Breast epithelium (tissue), 4 donors: Measurements from ENCODE around the gene AEBP1. TPM values are rescaled to one million over a fixed set of nuclear protein-coding genes. Genes with fewer than 3 reads are reported as not detected.

Source experiments
- DNase-seq, 2 donors: peaks; one replicate each; pipeline ENCODE4 v3.0.0-alpha.2; 2019; ENCODE audit warnings: low spot score in 2 of 2
- H3K27ac ChIP-seq, 2 donors: fragments of 200-600 bp; sonication (generic) in 1 of 2; one replicate each; pipeline ENCODE4 v1.5.1; 2016 to 2019; ENCODE audit warnings: mild to moderate bottlenecking in 1 of 2
- H3K27me3 ChIP-seq, 2 donors: fragments of 200-600 bp; sonication (generic) in 1 of 2; one replicate each; pipeline versions ENCODE4 v1.5.1 to v1.6.0; 2017 to 2019; ENCODE audit warnings: control low read depth in 1 of 2, mild to moderate bottlenecking in 1 of 2
- H3K36me3 ChIP-seq: fragments of 200-600 bp; one replicate; pipeline ENCODE4 v1.5.1; 2019
- H3K4me1 ChIP-seq, 2 donors: fragments of 200-600 bp; sonication (generic); one replicate each; pipeline ENCODE4 v1.5.1; 2016 to 2019; ENCODE audit warnings: control low read depth in 1 of 2
- H3K4me3 ChIP-seq, 3 donors: fragments of 200-600 bp; sonication (generic); 1 replicate in 2 of 3; 2 replicates in 1 of 3; pipeline ENCODE4 v1.5.1; 2016 to 2019; ENCODE audit warnings: mild to moderate bottlenecking in 3 of 3, moderate library complexity in 2 of 3
- H3K9me3 ChIP-seq, 2 donors: fragments of 200-600 bp; sonication (generic) in 1 of 2; one replicate each; pipeline ENCODE4 v1.5.1; 2016 to 2019; ENCODE audit warnings: control low read depth in 1 of 2
- POLR2A ChIP-seq: fragments of 450-650 bp; IDR thresholded peaks from one replicate; pipeline ENCODE4 v1.6.1; 2016; ENCODE audit warnings: antibody characterized with exemption, mild to moderate bottlenecking, moderate library complexity
- POLR2AphosphoS5 ChIP-seq, 3 donors: sonication (generic); formaldehyde crosslinking; IDR thresholded peaks; one replicate each; pipeline ENCODE4 v1.6.1; 2017; ENCODE audit warnings: antibody characterized with exemption in 3 of 3
- intact Hi-C: fragments of 100-400 bp; cut with DNase I; formaldehyde crosslinking; loops from one replicate; pipeline ENCODE4 v1.15.1; 2023; ENCODE audit warnings: low total_unique reads
- total RNA-seq, 3 donors: library from RNA; depleted of rRNA; stranded (reverse); fragments of >200 nt; gene quantifications; one replicate each; pipeline ENCODE4 v1.1.0, GENCODE V29; 2016
- TF ChIP-seq, protein P1 (sequence below), 3 donors: fragments of 450-650 bp; IDR thresholded peaks; one replicate each; pipeline ENCODE4 v1.5.1; 2016 to 2017; ENCODE audit warnings: antibody characterized with exemption in 3 of 3, mild to moderate bottlenecking in 3 of 3, moderate library complexity in 3 of 3

Gene AEBP1
- total RNA-seq, 3 donors from 2014 or later: 85.6 to 300 (median 145) TPM

DNA sequence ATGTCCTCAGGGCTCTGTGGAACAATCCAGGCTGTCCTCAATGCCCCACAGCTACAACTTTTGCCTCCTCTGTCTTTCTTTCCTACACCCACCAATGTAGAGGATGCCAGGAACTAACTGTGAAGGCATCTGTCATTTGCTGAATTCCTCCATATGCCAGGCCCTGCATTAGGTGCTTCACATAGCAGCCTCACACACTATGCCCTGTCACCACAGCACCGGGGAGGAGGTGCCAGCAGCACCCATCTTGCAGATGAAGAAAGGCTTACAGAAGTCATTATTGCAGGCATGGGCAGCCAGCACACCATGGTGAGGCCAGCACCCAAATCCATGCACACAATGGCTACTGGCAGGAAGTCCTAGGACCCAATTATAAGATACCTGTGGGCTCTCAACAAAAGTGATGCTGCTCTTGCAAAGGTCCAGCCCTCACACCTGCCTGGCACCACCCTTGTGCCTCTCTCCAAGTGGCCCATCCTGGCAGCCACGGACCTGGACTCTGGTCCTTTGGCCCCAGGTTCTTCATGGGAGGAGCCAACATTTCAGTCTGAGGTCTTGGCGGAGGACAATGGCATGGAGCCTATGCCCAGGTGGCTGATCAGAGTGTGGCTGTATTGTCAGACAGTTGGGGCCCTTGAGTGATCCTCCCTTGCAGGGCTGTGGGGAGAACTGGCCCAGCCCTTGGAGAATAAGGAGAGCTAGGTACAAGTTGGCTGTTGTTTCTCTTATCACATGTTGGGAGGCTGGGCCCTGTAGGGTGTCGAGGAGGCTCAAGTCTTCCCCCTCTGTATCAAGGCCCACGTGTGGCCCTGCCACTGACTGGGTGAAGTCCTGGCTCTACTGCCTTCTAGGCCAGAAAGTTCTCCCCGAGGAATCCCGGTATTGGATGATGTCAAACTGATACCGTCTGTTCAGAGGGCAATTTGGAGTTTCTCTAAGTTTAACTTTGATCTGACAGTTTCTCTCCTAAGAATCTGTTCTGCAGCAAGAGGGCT is 51.3 kb downstream of the AEBP1 start:
- TF ChIP-seq POLR2A: no peak
- TF ChIP-seq, protein P1, sequence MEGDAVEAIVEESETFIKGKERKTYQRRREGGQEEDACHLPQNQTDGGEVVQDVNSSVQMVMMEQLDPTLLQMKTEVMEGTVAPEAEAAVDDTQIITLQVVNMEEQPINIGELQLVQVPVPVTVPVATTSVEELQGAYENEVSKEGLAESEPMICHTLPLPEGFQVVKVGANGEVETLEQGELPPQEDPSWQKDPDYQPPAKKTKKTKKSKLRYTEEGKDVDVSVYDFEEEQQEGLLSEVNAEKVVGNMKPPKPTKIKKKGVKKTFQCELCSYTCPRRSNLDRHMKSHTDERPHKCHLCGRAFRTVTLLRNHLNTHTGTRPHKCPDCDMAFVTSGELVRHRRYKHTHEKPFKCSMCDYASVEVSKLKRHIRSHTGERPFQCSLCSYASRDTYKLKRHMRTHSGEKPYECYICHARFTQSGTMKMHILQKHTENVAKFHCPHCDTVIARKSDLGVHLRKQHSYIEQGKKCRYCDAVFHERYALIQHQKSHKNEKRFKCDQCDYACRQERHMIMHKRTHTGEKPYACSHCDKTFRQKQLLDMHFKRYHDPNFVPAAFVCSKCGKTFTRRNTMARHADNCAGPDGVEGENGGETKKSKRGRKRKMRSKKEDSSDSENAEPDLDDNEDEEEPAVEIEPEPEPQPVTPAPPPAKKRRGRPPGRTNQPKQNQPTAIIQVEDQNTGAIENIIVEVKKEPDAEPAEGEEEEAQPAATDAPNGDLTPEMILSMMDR (IDR thresholded peaks at IDR 0.05): no peak
- no peak for TF ChIP-seq POLR2AphosphoS5 (IDR thresholded peaks at IDR 0.05)
- Histone ChIP-seq H3K36me3 (no peaks in the 10 kb centered on the region), H3K4me3 (no peak overlapping the region), H3K27ac (no peak overlapping the region), H3K27me3 (no peaks in the 10 kb centered on the region), H3K9me3 (no peaks in the 10 kb centered on the region), H3K4me1 (no peaks in the 10 kb centered on the region)
- intact Hi-C loops: no loop called here
- peak in 1 of 2 donors; percentile 9 for DNase-seq

DNA sequence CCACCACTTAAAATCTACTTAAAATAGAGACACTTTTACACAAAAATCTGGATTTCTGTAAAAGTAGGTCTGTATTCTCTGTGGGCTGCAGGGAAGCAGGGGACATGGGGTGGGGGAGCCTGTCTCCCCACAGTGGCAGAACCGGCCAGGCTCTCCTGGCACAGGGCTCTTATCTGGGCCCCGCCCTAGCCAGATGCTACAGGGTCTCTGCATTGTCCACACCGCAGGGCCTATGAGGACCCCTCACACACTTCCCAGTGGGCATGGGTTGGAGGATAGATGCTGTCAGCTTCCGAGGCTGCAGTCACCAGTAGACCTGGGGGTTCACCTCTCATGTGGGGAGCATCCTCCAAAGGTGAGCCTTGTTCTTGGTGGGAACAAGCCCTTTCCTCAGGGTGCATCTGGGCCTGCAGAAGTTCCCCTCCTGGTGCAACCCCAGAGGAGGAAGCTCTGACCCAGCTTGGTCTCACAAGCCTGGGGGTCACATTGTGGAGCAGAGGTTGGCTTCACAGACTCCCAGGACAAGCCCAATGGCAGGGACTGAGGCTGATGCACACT is 52.4 kb downstream of the AEBP1 start:
- Histone ChIP-seq H3K27me3 (no peaks in the 10 kb centered on the region), H3K36me3 (no peaks in the 10 kb centered on the region), H3K4me3 (no peak overlapping the region), H3K9me3 (no peaks in the 10 kb centered on the region), H3K27ac (no peak overlapping the region), H3K4me1 (no peaks in the 10 kb centered on the region)
- intact Hi-C loops: no loop called here
- no peak for DNase-seq
- no peak for TF ChIP-seq POLR2AphosphoS5 (IDR thresholded peaks at IDR 0.05)
- TF ChIP-seq, protein P1 (IDR thresholded peaks at IDR 0.05): no peak
- no peak for TF ChIP-seq POLR2A

DNA sequence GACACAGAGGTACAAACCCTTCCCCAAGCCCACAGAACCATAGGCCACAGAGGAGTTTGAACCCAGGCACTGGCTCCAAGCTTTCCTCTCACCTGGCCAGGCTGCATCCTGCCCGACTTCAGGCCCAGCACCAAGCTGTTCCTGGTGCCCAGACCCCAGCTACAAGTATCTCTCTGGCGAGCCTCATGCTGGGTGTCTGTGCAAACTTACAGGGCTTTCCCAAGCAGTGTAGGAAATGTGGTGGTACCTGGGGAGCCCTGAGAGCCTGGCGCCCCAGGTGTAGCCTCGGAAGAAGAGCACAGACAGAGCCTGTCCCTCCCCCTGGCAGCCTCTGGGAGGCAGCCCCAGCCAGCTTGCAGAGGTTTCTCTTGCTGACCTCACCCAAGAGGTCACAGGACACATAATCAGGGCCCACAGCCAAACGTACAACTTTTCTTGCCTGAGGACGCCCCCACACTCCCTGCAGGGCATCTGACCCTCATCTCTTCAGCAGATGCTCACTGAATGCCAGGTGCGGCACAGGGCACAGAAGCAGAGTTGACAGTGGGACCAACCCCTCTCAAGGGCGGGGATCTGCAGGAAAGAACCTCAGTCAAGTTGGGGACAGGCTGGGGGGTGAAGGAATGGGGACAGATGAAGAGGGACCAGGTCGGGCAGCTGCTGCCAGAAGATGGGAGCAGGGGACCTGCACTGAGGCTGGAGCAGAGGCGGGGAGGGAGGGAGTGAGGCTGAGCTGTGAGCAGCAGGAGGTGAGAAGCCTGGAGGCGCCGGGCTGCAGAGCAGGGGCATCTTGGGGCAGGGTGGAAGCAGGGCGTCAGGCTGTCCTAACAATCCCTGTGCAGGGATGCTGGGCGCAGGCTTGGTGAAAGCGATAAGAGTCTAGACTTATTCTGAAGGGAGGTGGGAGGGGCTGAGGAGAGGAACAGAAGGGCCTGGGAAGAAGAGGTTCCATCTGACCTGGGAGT is 53.3 kb downstream of the AEBP1 start:
- Histone ChIP-seq H3K36me3 (no peaks in the 10 kb centered on the region), H3K4me1 (no peaks in the 10 kb centered on the region), H3K27me3 (no peaks in the 10 kb centered on the region), H3K4me3 (no peak overlapping the region), H3K27ac (no peak overlapping the region), H3K9me3 (no peaks in the 10 kb centered on the region)
- intact Hi-C loops: no loop called here
- no peak for DNase-seq
- TF ChIP-seq POLR2AphosphoS5 (IDR thresholded peaks at IDR 0.05) (no peak), POLR2A (no peak)

DNA sequence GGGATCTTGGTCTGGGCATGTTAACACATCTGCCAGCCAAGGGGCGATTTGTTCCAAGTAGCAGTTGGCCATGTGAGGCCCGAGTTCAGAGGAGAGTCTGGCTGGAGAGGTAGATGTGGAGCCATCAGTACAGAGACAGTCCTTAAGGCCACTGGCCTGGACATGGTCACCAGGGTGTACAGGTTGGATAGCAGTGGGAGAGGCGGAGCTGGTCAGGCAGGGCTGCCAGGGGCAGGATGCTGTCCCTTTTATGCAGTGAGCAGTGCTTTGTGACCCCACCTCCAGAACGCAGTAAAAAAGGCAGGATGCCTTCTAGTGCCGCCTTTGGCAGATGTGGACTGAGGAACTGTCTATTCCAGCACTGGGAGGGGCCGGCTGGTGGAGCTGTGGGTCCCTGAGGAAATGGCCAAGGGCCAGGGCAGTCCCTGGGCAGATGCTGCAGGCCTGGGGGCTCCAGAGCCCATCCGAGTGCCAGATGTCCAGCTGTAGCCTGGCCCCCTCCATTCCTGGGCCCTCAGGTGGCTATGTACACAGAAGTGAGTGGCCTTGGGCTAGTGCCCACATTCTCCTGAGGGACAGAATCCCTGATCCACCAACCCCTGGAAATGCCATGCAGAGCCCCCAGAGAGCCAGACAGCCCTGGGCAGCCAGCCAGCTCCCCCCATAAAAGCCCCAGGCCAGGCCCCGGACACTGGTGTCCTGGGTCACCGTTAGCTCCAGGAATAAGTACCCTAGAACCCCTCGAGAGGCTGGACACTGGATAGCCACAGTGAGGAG is 54.1 kb downstream of the AEBP1 start:
- Histone ChIP-seq H3K36me3 (no peaks in the 10 kb centered on the region), H3K9me3 (no peaks in the 10 kb centered on the region), H3K4me3 (no peak overlapping the region), H3K27me3 (no peaks in the 10 kb centered on the region), H3K27ac (no peak overlapping the region), H3K4me1 (no peaks in the 10 kb centered on the region)
- peak in 1 of 2 donors; percentile 34 for DNase-seq
- TF ChIP-seq, protein P1 (IDR thresholded peaks at IDR 0.05): no peak
- TF ChIP-seq POLR2AphosphoS5 (IDR thresholded peaks at IDR 0.05) (no peak), POLR2A (no peak)
- intact Hi-C loops: no loop called here
